Keratinocyte (primary cell): ENCODE data around the gene SRSF12. TPM values are rescaled to one million over a fixed set of nuclear protein-coding genes. Genes with fewer than 3 reads are reported as not detected.

Source experiments
- DNase-seq: peaks from one replicate; pipeline ENCODE4 v3.0.0-alpha.2; 2011; ENCODE audit warnings: low read depth, missing footprints, low spot score
- FAIRE-seq: peaks from 2 replicates; lab custom pipeline; 2011; peaks lifted over from hg19 to GRCh38; lab: Jason Lieb, UNC
- H2AFZ ChIP-seq: 2 replicates; pipeline ENCODE4 v1.6.0; 2012; ENCODE audit warnings: low read length, control low read depth, inconsistent platforms; ENCODE audit not compliant: control insufficient read depth
- H3K27ac ChIP-seq: 2 replicates; pipeline ENCODE4 v1.5.1; 2011; ENCODE audit warnings: low read length; ENCODE audit not compliant: control insufficient read depth, insufficient read depth
- H3K27me3 ChIP-seq: 3 replicates; pipeline ENCODE4 v1.6.0; 2011; ENCODE audit warnings: low read length; ENCODE audit not compliant: control insufficient read depth, insufficient read depth; ENCODE audit errors: extremely low read depth
- H3K36me3 ChIP-seq, 2 experiments: 2 replicates in 1 of 2; 3 replicates in 1 of 2; pipeline ENCODE4 v1.5.1; 2011; ENCODE audit warnings: low read length in 2 of 2, mild to moderate bottlenecking in 1 of 2; ENCODE audit not compliant: control insufficient read depth in 2 of 2, insufficient read depth in 2 of 2; ENCODE audit errors: extremely low read depth in 1 of 2
- H3K4me1 ChIP-seq: 3 replicates; pipeline ENCODE4 v1.5.1; 2011; ENCODE audit warnings: low read length; ENCODE audit not compliant: control insufficient read depth, insufficient read depth; ENCODE audit errors: extremely low read depth
- H3K4me2 ChIP-seq: 3 replicates; pipeline ENCODE4 v1.6.0; 2011; ENCODE audit warnings: low read depth, low read length; ENCODE audit not compliant: control insufficient read depth, insufficient read depth; ENCODE audit errors: extremely low read depth
- H3K4me3 ChIP-seq, 3 experiments: fragments of 200-600 bp in 1 of 3; sonication (generic) in 1 of 3; 2 replicates in 2 of 3; 3 replicates in 1 of 3; pipeline ENCODE4 v1.5.1; 2011 to 2016; ENCODE audit warnings: low read length in 3 of 3, mild to moderate bottlenecking in 3 of 3, control low read depth in 2 of 3, inconsistent platforms in 1 of 3, low read depth in 1 of 3, mixed read lengths in 1 of 3, mixed run types in 1 of 3, moderate library complexity in 1 of 3; ENCODE audit not compliant: control insufficient read depth in 2 of 3, insufficient read depth in 2 of 3; ENCODE audit errors: extremely low read depth in 1 of 3
- H3K79me2 ChIP-seq: 2 replicates; pipeline ENCODE4 v1.6.0; 2012; ENCODE audit warnings: low read length; ENCODE audit not compliant: control insufficient read depth, insufficient read depth
- H3K9ac ChIP-seq: 3 replicates; pipeline ENCODE4 v1.6.0; 2011; ENCODE audit warnings: low read length; ENCODE audit not compliant: control insufficient read depth, insufficient read depth; ENCODE audit errors: extremely low read depth
- H3K9me1 ChIP-seq: 3 replicates; pipeline ENCODE4 v1.6.0; 2011; ENCODE audit warnings: low read length; ENCODE audit not compliant: control insufficient read depth, insufficient read depth; ENCODE audit errors: extremely low read depth
- H3K9me3 ChIP-seq: 2 replicates; pipeline ENCODE4 v1.5.1; 2012; ENCODE audit warnings: low read depth, low read length; ENCODE audit not compliant: control insufficient read depth
- H4K20me1 ChIP-seq: 3 replicates; pipeline ENCODE4 v1.6.0; 2011; ENCODE audit warnings: low read length; ENCODE audit not compliant: control insufficient read depth, insufficient read depth; ENCODE audit errors: extremely low read depth
- CTCF ChIP-seq, 3 experiments: IDR thresholded peaks in 1 of 3; conservative IDR thresholded peaks in 1 of 3; optimal IDR thresholded peaks in 1 of 3; 2 replicates in 2 of 3; 3 replicates in 1 of 3; pipeline versions ENCODE3 to v1.5.1; 2011; ENCODE audit warnings: low read length in 3 of 3, mild to moderate bottlenecking in 3 of 3, moderate library complexity in 2 of 3, control low read depth in 1 of 3, inconsistent platforms in 1 of 3; ENCODE audit not compliant: insufficient read depth in 2 of 3; ENCODE audit errors: extremely low read depth in 1 of 3
- EZH2 ChIP-seq: IDR thresholded peaks from one replicate; pipeline ENCODE4 v1.6.1; 2012; ENCODE audit warnings: inconsistent platforms, mild to moderate bottlenecking, low read length, moderate library complexity
- dilution Hi-C: fragments of 300-500 bp; cut with MboI; formaldehyde crosslinking; loops from one replicate; pipeline ENCODE4 v1.7.0; 2020; ENCODE audit warnings: low sequenced_read_pairs; ENCODE audit not compliant: extremely low pct_ligation_motif_present
- polyA plus RNA-seq, 5 experiments: library from polyadenylated mRNA; depleted of rRNA in 3 of 5; stranded (reverse) in 3 of 5; stranded (forward) in 1 of 5; unstranded in 1 of 5; fragments of >200 nt; gene quantifications; 1 replicate in 1 of 5; 2 replicates in 3 of 5; 3 replicates in 1 of 5; pipeline versions ENCODE4 v1.2.1 to v1.2.3, GENCODE V29; 2011 to 2012; ENCODE audit warnings: missing spikeins in 2 of 5, low read depth in 1 of 5, low replicate concordance in 1 of 5

Gene SRSF12
- polyA plus RNA-seq, 1 donor (not counting 4 experiments of a cell fraction or from before 2014, with no cell fraction given), result 0.28 TPM

GRCh38 chr6:89050697-89051096 is 67.2 kb downstream of the SRSF12 start:
- TF ChIP-seq EZH2 (no peak), CTCF (optimal IDR thresholded peaks at IDR 0.05 in 1 of 3, IDR thresholded peaks at IDR 0.05 in 1 of 3, conservative IDR thresholded peaks at IDR 0.05 in 1 of 3; ENCODE audit: extremely low read depth in 1 of 3, insufficient read depth in 2 of 3, low read length in 3 of 3) (no peak)
- DNase-seq (no peak), FAIRE-seq (no peak)
- Histone ChIP-seq H3K4me1 (no peaks in the 10 kb centered on the region), H3K4me3 (no peak overlapping the region), H3K27ac (no peak overlapping the region), H3K36me3 (no peaks in the 10 kb centered on the region), H2AFZ (no peak overlapping the region), H3K9me3 (no peaks in the 10 kb centered on the region), H3K9me1 (no peaks in the 10 kb centered on the region), H3K79me2 (no peaks in the 10 kb centered on the region), H4K20me1 (no peaks in the 10 kb centered on the region), H3K27me3 (no peaks in the 10 kb centered on the region), H3K4me2 (no peak overlapping the region), H3K9ac (no peak overlapping the region)
- dilution Hi-C loops, result no loop called here

GRCh38 chr6:89050155-89050554 is 67.7 kb downstream of the SRSF12 start:
- Histone ChIP-seq H3K9me1 (no peaks in the 10 kb centered on the region), H3K27ac (no peak overlapping the region), H2AFZ (no peak overlapping the region), H3K4me3 (no peak overlapping the region), H3K27me3 (no peaks in the 10 kb centered on the region), H3K79me2 (no peaks in the 10 kb centered on the region), H3K4me2 (no peak overlapping the region), H3K9ac (no peak overlapping the region), H4K20me1 (no peaks in the 10 kb centered on the region), H3K36me3 (no peaks in the 10 kb centered on the region), H3K4me1 (no peaks in the 10 kb centered on the region), H3K9me3 (no peaks in the 10 kb centered on the region)
- DNase-seq (no peak), FAIRE-seq (no peak)
- TF ChIP-seq CTCF (optimal IDR thresholded peaks at IDR 0.05 in 1 of 3, IDR thresholded peaks at IDR 0.05 in 1 of 3, conservative IDR thresholded peaks at IDR 0.05 in 1 of 3; ENCODE audit: extremely low read depth in 1 of 3, insufficient read depth in 2 of 3, low read length in 3 of 3), result no peak
- TF ChIP-seq EZH2, result no peak
- dilution Hi-C loops, result no loop called here
